ENCODE data around the gene ZSCAN31. TPM values are rescaled to one million over a fixed set of nuclear protein-coding genes. Genes with fewer than 3 reads are reported as not detected.

ZSCAN31 gene
- polyA plus RNA-seq, 2 of the 4 experiments (the other 2 are of a cell fraction): 3.0 to 4.8 TPM

- no peak overlapping the region for H3K4me3 ChIP-seq
- DNase-seq (ENCODE audit: low read depth in 1 of 2, low spot score in 1 of 2) (peak in 1 of 2 experiments; percentile 60), FAIRE-seq (no peak), ATAC-seq (no peak)
- ChIA-PET CTCF (interaction anchor here (0.9 to 2.1 kb wide), 2 partner anchors 10 to 246 kb away, joined by 3 to 6 read pairs; no protein-coding TSS in a partner anchor), POLR2A (no interaction called here)
- H3K9me3 ChIP-seq: no peaks in the 10 kb centered on the region
- 64% methylated on average over 11 of the region's 11 CpGs for WGBS (ENCODE audit: missing lambda C conversion rate)
- H3K27ac ChIP-seq: peak overlapping the region; percentile 61 to 87
- peaks cover 23% of the 10 kb centered on the region for H3K4me1 ChIP-seq
- no peak overlapping the region for H3K4me2 ChIP-seq
- TF ChIP-seq BCL3 (IDR thresholded peaks at IDR 0.05) (no peak), ZNF302 (CRISPR knock-in tag; IDR thresholded peaks at IDR 0.05) (0 out of 2 replicates have a peak, but pooled peaks have one; percentile 39), CHD4 (IDR thresholded peaks at IDR 0.05; ENCODE audit: borderline replicate concordance) (no peak), RFX5 (IDR thresholded peaks at IDR 0.05) (no peak), MAZ (IDR thresholded peaks at IDR 0.05; ENCODE audit: borderline replicate concordance, low read depth, low read length) (no peak), FOSL2 (IDR thresholded peaks at IDR 0.05) (no peak), FOSL2 (CRISPR knock-in tag; IDR thresholded peaks at IDR 0.05) (no peak), BHLHE40 (IDR thresholded peaks at IDR 0.05; ENCODE audit: low read depth, low read length) (no peak), TP53 (CRISPR knock-in tag; IDR thresholded peaks at IDR 0.05) (0 out of 2 replicates have a peak, but pooled peaks have one; percentile 45), KDM5A (IDR thresholded peaks at IDR 0.05) (no peak), TFCP2L1 (CRISPR knock-in tag; IDR thresholded peaks at IDR 0.05) (no peak), HOXB5 (CRISPR knock-in tag; IDR thresholded peaks at IDR 0.05) (peak; percentile 76; the same call in 1 of the 2 replicates), EHMT2 (IDR thresholded peaks at IDR 0.05; ENCODE audit: low read depth) (no peak), RAD21 (conservative IDR thresholded peaks at IDR 0.05 in 1 of 2, IDR thresholded peaks at IDR 0.05 in 1 of 2) (no peak), NPAS2 (CRISPR knock-in tag; IDR thresholded peaks at IDR 0.05; ENCODE audit: borderline replicate concordance) (no peak), PHF8 (IDR thresholded peaks at IDR 0.05; ENCODE audit: borderline replicate concordance, low read depth) (no peak), CHD2 (IDR thresholded peaks at IDR 0.05; ENCODE audit: low read length, partially characterized antibody) (no peak), ZSCAN20 (CRISPR knock-in tag; IDR thresholded peaks at IDR 0.05) (peak; percentile 85), POLR2AphosphoS2 (conservative IDR thresholded peaks at IDR 0.05; ENCODE audit: low read length) (no peak), CTCF (IDR thresholded peaks at IDR 0.05) (no peak), ATOH8 (CRISPR knock-in tag; IDR thresholded peaks at IDR 0.05; ENCODE audit: low read depth) (peak; percentile 91), JUN (IDR thresholded peaks at IDR 0.05) (no peak), ELK1 (IDR thresholded peaks at IDR 0.05; ENCODE audit: low read depth, low read length) (no peak), POLR2A (IDR thresholded peaks at IDR 0.05; ENCODE audit: low read length) (no peak), SREBF2 (IDR thresholded peaks at IDR 0.05) (no peak), NR3C1 (IDR thresholded peaks at IDR 0.05) (no peak), HMGXB4 (CRISPR knock-in tag; IDR thresholded peaks at IDR 0.05; ENCODE audit: borderline replicate concordance) (no peak), EHF (CRISPR knock-in tag; IDR thresholded peaks at IDR 0.05) (peak; percentile 50; the same call in 1 of the 2 replicates), ESRRA (IDR thresholded peaks at IDR 0.05; ENCODE audit: borderline replicate concordance, low read length) (no peak), KDM1A (IDR thresholded peaks at IDR 0.05; ENCODE audit: low read depth) (no peak), EP300 (IDR thresholded peaks at IDR 0.05) (no peak), E2F6 (IDR thresholded peaks at IDR 0.05; ENCODE audit: borderline replicate concordance, low read depth) (no peak), HES2 (IDR thresholded peaks at IDR 0.05) (no peak), HEYL (CRISPR knock-in tag; IDR thresholded peaks at IDR 0.05) (peak; percentile 95)
Measured at GRCh38 chr6:28353981-28354676, 18.2 kb upstream of the ZSCAN31 start.
